Pericardium fibroblast (primary cell): ENCODE results near the gene ZC3H12A. TPM values are rescaled to one million over a fixed set of nuclear protein-coding genes. Genes with fewer than 3 reads are reported as not detected.

ENCODE experiments used
- total RNA-seq: library from RNA; depleted of rRNA; stranded (reverse); fragments of >200 nt; gene quantifications from 2 replicates; pipeline ENCODE4 v1.2.3, GENCODE V29; 2015

ZC3H12A gene
- total RNA-seq, result 3.7 and 5.6 TPM in 2 replicates

DNA sequence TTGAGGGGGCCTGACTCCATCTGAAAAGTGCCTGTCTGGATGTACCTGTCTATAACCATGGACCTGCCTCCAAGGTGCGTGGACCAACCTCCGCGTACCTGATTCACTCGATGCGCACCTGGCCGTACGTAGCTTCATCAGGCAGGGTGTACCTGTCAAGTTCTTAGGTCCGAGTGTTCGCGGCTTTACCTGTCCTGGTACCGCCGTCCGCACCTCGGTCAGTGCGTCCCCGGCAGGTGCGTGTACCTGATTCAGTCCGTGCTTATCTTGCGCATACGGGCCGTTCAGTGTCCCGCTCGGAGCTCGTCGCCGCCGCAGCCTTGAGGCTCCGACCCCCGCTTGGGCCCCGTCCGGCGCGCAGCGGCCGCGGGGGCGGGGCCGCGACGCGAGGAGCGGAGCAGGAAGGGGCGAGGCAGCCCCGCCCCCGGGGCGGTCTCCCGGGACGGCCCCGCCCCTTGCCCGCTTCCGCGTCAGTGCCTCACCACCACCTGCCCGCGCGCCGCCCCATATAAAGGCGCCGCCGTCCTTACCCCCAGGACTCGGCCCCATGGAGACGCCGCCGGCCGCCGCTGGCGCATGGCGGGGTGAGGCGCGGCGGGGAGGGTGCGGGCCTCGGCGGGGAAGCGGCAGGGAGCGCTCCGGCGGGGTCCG lies at the start of gene ZC3H12A:
TSS of gene ZC3H12A (plus strand) at position 535 of the 651 bp plus-strand sequence. CDS start 917 bp downstream, outside the sequence.

GRCh38 chr1:37514350-37515184 lies 40.2 kb downstream of the ZC3H12A start, which contains the start of gene MEAF6:
TSS of gene MEAF6 (minus strand) at chr1:37514766. CDS start at chr1:37514746, 20 bp downstream.

Other genes starting within 250 kb of the ZC3H12A start
- gene MEAF6, start 40.2 kb downstream of the ZC3H12A start, total RNA-seq, result 42.5 and 43.7 TPM in 2 replicates
- gene SNIP1, start 79.7 kb downstream of the ZC3H12A start, total RNA-seq, result 7.8 and 9.0 TPM in 2 replicates
- gene DNALI1, start 82.4 kb downstream of the ZC3H12A start, total RNA-seq, result 2.9 and 5.5 TPM in 2 replicates
- gene GNL2, start 121.4 kb downstream of the ZC3H12A start, total RNA-seq, result 21.9 and 27.4 TPM in 2 replicates
- gene RSPO1, start 160.3 kb downstream of the ZC3H12A start, total RNA-seq, result 0.17 and 8.6 TPM in 2 replicates
- gene CDCA8, start 217.9 kb downstream of the ZC3H12A start, total RNA-seq, result 0.47 and 0.60 TPM in 2 replicates